GM19240 (cell line): Measurements from ENCODE around the gene KCNQ5.

Experiments
- DNase-seq: peaks from one replicate; pipeline ENCODE4 v3.0.0; 2011; ENCODE audit warnings: low spot score; ENCODE audit not compliant: insufficient read length

Gene KCNQ5

GRCh38 chr6:72793641-72794395, 172.0 kb downstream of the KCNQ5 start:
- DNase-seq = no peak

GRCh38 chr6:72798196-72798595, 176.3 kb downstream of the KCNQ5 start:
- no peak for DNase-seq

GRCh38 chr6:72809746-72810379, 188.0 kb downstream of the KCNQ5 start:
- no peak for DNase-seq

- no peak for DNase-seq
Measured at GRCh38 chr6:72810571-72811280, 188.9 kb downstream of the KCNQ5 start.

- DNase-seq = no peak
Measured at GRCh38 chr6:72811971-72812421, 190.1 kb downstream of the KCNQ5 start.

GRCh38 chr6:72813807-72814596, 192.1 kb downstream of the KCNQ5 start:
- no peak for DNase-seq

- DNase-seq = no peak
Measured at GRCh38 chr6:72816022-72816421, 194.2 kb downstream of the KCNQ5 start.

GRCh38 chr6:72817208-72817607, 195.3 kb downstream of the KCNQ5 start:
- no peak for DNase-seq

GRCh38 chr6:72819609-72820008, 197.7 kb downstream of the KCNQ5 start:
- DNase-seq = no peak

- no peak for DNase-seq
Measured at GRCh38 chr6:72820153-72820552, 198.3 kb downstream of the KCNQ5 start.

- DNase-seq = no peak
Measured at GRCh38 chr6:72820906-72821305, 199.0 kb downstream of the KCNQ5 start.

- no peak for DNase-seq
Measured at GRCh38 chr6:72822023-72822422, 200.2 kb downstream of the KCNQ5 start.

- no peak for DNase-seq
Measured at GRCh38 chr6:72822691-72823090, 200.8 kb downstream of the KCNQ5 start.

GRCh38 chr6:72824833-72825232, 203.0 kb downstream of the KCNQ5 start:
- no peak for DNase-seq

- DNase-seq = no peak
Measured at GRCh38 chr6:72825315-72825911, 203.5 kb downstream of the KCNQ5 start.

GRCh38 chr6:72826037-72826436, 204.2 kb downstream of the KCNQ5 start:
- DNase-seq = no peak

GRCh38 chr6:72826744-72827438, 205.0 kb downstream of the KCNQ5 start:
- DNase-seq = no peak

GRCh38 chr6:72828904-72829303, 207.0 kb downstream of the KCNQ5 start:
- no peak for DNase-seq

GRCh38 chr6:72832271-72832670, 210.4 kb downstream of the KCNQ5 start:
- DNase-seq = no peak

GRCh38 chr6:72835749-72836148, 213.9 kb downstream of the KCNQ5 start:
- DNase-seq = no peak

- DNase-seq = no peak
Measured at GRCh38 chr6:72836971-72837370, 215.1 kb downstream of the KCNQ5 start.
